Measurements from ENCODE around the gene LSS.
"Not testable (repeated sequence)": the region's sequence is repeated elsewhere in the genome, so short reads cannot be mapped to it uniquely, and the experiment has no call there.

Gene LSS

DNA sequence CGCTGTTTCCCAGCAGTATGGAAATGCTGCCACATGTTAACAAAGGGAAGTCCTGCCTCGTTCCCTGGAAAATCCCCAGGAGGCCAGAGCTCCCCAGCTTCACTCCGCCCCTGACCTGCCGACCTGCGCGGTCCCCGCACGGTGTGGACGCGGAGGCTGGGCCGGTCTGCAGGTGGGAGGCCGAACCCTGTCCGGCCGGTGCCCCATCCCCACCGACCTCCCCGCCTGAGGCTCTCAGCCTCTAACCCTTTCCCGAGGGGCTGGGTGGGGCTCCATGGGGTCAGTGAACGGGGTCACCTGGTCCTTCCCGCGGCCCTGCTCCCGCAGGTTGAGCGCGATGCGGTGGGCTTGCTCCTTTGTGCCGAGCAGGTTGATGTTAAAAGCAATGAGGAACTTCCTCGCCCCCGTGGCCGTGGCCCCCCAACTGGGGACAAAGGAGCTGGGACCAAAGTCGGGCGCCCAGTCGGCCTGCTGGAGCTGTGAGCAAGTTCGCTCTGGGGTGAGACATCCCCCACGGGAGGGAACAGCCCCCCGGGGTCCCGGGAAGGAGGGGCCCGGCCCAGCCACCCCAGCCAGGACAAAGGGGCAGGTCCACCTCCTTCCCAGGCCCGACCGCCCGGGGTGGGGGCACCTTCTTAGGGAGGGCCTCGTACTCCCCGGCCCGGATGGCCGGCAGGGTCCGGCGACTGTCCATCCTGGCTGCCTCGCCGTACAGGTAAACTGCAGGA, 77.1 kb downstream of the LSS start:
- no peak for DNase-seq

DNA sequence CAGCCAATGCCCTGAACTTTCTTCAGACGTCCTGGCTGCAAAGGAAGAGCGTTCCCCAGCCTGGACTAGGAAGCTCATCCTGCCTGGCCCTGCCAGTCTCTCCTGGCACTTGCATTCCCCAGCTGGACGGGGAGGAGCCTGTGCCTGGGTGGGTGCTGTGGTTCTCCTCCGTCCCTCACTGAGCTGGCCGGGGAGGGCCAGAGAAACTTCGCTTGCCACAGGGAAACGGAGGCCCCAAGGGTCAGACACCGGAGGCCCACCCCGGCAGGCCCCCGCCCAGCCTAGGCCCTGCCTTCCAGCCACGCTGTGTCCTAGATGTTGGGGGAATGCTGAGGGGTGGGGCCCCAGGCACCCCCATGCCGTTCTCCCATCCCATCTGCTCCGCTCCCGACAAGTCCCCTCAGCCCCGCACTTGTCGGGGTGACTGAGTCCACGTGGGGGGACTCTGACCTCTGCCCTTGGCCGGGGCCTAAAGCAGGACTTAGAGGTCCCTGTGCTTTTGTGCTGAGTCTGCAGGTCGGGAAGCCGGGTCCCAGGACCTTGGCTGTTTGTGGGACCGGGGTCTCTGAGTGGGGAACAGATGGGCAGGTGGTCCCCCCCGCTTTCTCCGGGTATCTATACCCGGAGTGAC, 78.0 kb downstream of the LSS start:
- DNase-seq = no peak

DNA sequence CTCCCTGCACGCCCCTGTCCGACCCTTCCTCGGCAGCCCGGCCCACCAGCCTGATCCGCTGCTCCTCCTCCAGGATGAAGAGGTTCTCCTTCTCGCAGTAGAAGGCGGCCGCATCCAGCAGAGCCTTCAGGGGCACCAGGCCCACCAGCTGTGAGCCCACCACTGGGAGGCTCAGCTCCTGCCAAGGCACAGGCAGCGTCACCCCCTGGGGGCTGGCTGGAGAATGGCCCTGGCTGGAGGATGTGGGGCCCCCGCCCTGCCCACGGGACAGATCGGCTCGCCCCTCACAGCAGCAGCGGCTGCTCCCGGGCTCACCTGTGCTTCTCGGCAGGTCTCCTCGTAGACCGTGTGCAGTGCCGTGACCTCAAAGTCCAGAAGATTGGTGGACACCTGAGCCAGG, 78.5 kb downstream of the LSS start:
- DNase-seq = no peak

DNA sequence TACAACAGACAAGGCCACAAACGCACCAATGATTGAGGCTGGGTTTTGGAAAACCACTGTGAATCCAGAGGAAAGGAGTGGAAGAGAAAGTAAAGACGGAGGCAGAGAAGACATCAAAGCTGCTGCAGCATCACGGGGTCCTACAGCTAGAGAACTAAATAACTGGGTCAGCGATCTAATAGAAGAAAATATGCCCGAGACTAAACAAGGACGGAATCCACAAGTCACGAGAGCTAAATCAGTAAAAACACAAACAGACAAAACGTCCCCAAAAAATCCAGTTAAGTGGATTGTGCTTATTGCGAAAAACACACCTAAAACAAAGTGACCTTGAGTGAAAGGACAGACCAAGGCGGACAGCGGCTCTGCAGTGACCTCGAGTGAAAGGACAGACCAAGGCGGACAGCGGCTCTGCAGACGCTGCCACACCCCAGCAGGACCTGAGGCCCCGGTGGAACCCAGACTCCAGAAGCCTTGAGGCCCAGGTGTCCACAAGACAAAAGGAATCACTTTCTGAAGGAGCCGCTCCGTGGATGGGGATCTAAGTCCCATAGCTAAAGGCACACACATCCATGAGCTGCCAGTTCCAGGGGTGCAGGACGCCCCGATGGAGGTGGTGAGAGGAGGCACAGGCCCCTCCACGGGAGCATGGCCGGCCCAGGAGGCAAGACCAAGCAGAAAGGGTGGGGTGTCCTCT, 79.2 kb downstream of the LSS start:
- no peak for DNase-seq

DNA sequence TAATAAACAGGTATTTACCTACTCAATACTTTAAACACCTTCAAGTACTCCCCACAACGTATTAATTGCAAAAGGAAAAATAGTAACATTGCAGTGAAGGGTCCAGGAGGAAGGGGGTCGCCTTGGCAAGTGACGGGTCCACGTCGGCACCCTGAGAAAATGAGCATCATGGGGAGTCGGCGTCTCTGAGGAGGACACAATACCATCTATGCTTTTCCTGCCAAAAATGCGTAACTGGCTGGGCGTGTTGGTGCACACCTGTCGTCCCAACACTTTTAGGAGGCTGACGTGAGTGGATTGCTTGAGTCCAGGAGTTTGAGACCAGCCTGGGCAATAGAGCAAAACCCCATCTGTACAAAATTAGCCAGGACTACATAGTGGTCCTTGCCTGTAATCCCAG, 80.5 kb downstream of the LSS start:
- no peak for DNase-seq

GRCh38 chr21:46147429-46147828, 81.1 kb downstream of the LSS start:
- not testable (repeated sequence) for DNase-seq

- DNase-seq = no peak
These were observed 81.7 kb downstream of the LSS start for GRCh38 chr21:46146856-46147255.

DNA sequence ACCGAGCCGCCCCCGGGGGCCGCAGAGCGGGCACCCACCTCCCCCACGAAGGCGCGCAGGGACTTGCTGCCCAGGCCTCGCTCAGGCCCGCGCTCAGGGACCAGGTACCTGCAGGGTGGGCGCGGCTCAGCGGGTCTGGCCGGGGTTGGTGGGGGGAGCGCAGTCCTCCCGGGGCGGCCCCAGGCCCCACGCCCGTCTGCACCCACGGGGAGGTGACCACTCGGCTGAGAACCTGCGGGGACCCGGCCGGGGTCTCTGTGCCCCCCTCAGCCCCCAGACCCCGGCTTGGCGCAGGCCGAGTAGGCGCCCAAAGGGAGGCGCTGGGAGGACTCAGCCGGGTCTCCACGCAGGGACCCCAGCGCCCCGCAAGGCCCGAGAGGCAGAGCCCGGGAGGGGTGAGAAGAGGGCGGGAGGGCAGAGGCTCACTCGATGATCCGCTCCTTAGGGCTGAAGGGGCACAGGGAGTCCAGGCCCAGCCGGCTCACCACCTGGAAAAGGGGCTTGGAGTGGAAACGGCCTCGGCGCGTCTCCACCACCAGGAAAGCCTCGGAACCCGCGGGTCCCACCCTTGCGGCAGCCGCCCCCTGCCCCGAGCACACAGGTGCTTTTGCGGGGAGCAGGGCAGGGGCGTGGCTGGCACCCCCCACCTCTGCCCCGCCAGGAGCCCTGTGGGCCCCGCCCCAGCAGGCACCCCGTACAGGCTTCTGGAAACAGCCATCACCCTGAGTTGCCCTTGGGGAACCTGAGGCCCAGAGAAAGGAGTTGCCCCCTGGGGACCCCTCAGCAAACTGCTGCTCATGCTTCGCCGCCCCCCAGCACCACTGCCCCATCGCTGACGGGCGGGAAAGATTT, 82.5 kb downstream of the LSS start:
- no peak for DNase-seq

- no peak for DNase-seq
These were observed 83.3 kb downstream of the LSS start for GRCh38 chr21:46145159-46145839.

GRCh38 chr21:46144464-46145070, 84.0 kb downstream of the LSS start:
- no peak for DNase-seq

- no peak for DNase-seq
These were observed 85.7 kb downstream of the LSS start for GRCh38 chr21:46142582-46143473.

GRCh38 chr21:46141767-46142581, 86.6 kb downstream of the LSS start:
- no peak for DNase-seq

- not testable (repeated sequence) for DNase-seq
These were observed 88.1 kb downstream of the LSS start for GRCh38 chr21:46140352-46141003.

- no peak for DNase-seq
These were observed 88.9 kb downstream of the LSS start for GRCh38 chr21:46139686-46140085.

GRCh38 chr21:46138383-46138970, 90.1 kb downstream of the LSS start:
- DNase-seq = no peak
